Measurements from ENCODE around the gene LRIF1. TPM values are rescaled to one million over a fixed set of nuclear protein-coding genes. Genes with fewer than 3 reads are reported as not detected.

The LRIF1 gene
- total RNA-seq, 4 donors from 2014 or later = 9.0 to 10.6 (median 9.6) TPM

GRCh38 chr1:110956586-110956985 is 7.1 kb downstream of the LRIF1 start:
- no peak for DNase-seq (ENCODE audit: low spot score in 2 of 2)
- intact Hi-C loops (cut with DNase I; ENCODE audit: low total_unique reads) = no loop called here
- TF ChIP-seq POLR2A (IDR thresholded peaks at IDR 0.05) (no peak), CTCF (IDR thresholded peaks at IDR 0.05) (no peak)
- 87 to 91% methylated on average over 4 of the region's 4 CpGs for WGBS, 2 donors
- no peak overlapping the region for H3K4me3 ChIP-seq (ENCODE audit: low read depth, poor library complexity, severe bottlenecking)

GRCh38 chr1:110953031-110953430 is 10.7 kb downstream of the LRIF1 start:
- H3K4me3 ChIP-seq (ENCODE audit: low read depth, poor library complexity, severe bottlenecking) = no peak overlapping the region
- intact Hi-C loops (cut with DNase I; ENCODE audit: low total_unique reads) = no loop called here
- DNase-seq (ENCODE audit: low spot score in 2 of 2) = no peak
- TF ChIP-seq POLR2A (IDR thresholded peaks at IDR 0.05) = no peak
- no peak for TF ChIP-seq CTCF (IDR thresholded peaks at IDR 0.05)

- no peak for DNase-seq (ENCODE audit: low spot score in 2 of 2)
- H3K4me3 ChIP-seq (ENCODE audit: low read depth, poor library complexity, severe bottlenecking) = no peak overlapping the region
- TF ChIP-seq CTCF (IDR thresholded peaks at IDR 0.05) (no peak), POLR2A (IDR thresholded peaks at IDR 0.05) (no peak)
- intact Hi-C loops (cut with DNase I; ENCODE audit: low total_unique reads) = no loop called here
- WGBS, 2 donors = 93 to 97% methylated on average over 2 of the region's 2 CpGs
These were observed 11.7 kb downstream of the LRIF1 start for GRCh38 chr1:110952031-110952430.

GRCh38 chr1:110951161-110951560 is 12.6 kb downstream of the LRIF1 start:
- no peak for TF ChIP-seq CTCF (IDR thresholded peaks at IDR 0.05)
- no peak for TF ChIP-seq POLR2A (IDR thresholded peaks at IDR 0.05)
- DNase-seq (ENCODE audit: low spot score in 2 of 2) = no peak
- H3K4me3 ChIP-seq (ENCODE audit: low read depth, poor library complexity, severe bottlenecking) = no peak overlapping the region
- WGBS, 2 donors = 88% methylated on average over 1 of the region's 1 CpG
- intact Hi-C loops (cut with DNase I; ENCODE audit: low total_unique reads) = no loop called here

- H3K4me3 ChIP-seq (ENCODE audit: low read depth, poor library complexity, severe bottlenecking) = no peak overlapping the region
- 93 to 94% methylated on average over 10 of the region's 10 CpGs for WGBS, 2 donors
- TF ChIP-seq CTCF (IDR thresholded peaks at IDR 0.05) (no peak), POLR2A (IDR thresholded peaks at IDR 0.05) (no peak)
These were observed 15.5 kb downstream of the LRIF1 start for GRCh38 chr1:110948038-110948810.

GRCh38 chr1:110945626-110946025 is 18.1 kb downstream of the LRIF1 start:
- 94 to 98% methylated on average over 2 of the region's 2 CpGs for WGBS, 2 donors
- TF ChIP-seq POLR2A (IDR thresholded peaks at IDR 0.05) = no peak
- no peak for TF ChIP-seq CTCF (IDR thresholded peaks at IDR 0.05)
- intact Hi-C loops (cut with DNase I; ENCODE audit: low total_unique reads) = no loop called here

More at GRCh38 chr1:110948038-110948810, 15.5 kb downstream of the LRIF1 start:
- intact Hi-C loops (cut with DNase I; ENCODE audit: low total_unique reads) = no loop called here
- DNase-seq (ENCODE audit: low spot score in 2 of 2) = no peak

More at GRCh38 chr1:110945626-110946025, 18.1 kb downstream of the LRIF1 start:
- no peak for DNase-seq (ENCODE audit: low spot score in 2 of 2)
- H3K4me3 ChIP-seq (ENCODE audit: low read depth, poor library complexity, severe bottlenecking) = no peak overlapping the region
